ENCODE measurements around the gene RBFOX2. TPM values are rescaled to one million over a fixed set of nuclear protein-coding genes. Genes with fewer than 3 reads are reported as not detected.
A peak's percentile ranks its signal among the peaks of the same experiment; 100 is the strongest.
"Not testable (repeated sequence)": the region's sequence is repeated elsewhere in the genome, so short reads cannot be mapped to it uniquely, and the experiment has no call there.

RBFOX2 gene
- total RNA-seq, 1 experiment from 2014 or later, result 43.3 TPM

DNA sequence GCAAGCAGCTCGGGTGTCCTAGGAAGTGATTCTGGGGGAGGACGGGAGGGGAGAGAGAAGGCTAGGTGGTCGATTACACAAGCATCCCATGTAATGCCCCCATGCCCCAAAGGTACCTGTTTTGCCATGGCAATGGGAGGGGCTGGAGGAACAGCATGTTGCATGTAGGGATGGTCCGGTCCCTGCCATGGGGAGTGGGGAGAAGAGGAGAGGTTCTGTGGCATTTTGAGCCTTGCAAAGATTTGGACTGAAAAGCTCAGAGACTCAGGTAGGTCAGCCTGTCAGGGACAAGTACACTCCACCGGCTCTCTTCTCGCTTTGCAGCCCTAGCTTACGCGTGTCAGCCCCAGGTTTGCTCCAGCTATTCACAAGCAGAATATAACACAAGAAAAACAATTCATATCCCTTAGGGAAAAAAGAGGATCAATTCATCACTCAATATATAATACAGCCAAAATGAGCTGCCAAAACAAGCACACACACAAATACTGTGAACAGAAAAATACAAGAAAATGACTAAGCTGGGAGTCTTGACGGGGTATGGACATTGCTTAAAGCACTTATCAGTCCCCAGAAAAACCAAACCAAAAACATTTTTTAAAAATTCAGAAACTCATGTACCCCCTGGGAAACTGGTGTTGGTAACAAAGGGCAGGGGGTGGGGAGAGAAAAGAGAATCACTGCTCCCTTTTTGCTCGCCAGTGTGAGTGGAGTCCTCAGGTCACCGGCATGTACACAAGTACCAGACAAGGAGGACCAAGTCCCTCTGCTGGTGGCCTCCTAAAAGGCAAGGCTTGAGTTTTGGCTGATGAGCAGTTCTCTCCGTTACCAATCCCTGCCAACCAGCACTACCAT is 289.3 kb downstream of the RBFOX2 start:
- no peak for DNase-seq (ENCODE audit: low spot score)

DNA sequence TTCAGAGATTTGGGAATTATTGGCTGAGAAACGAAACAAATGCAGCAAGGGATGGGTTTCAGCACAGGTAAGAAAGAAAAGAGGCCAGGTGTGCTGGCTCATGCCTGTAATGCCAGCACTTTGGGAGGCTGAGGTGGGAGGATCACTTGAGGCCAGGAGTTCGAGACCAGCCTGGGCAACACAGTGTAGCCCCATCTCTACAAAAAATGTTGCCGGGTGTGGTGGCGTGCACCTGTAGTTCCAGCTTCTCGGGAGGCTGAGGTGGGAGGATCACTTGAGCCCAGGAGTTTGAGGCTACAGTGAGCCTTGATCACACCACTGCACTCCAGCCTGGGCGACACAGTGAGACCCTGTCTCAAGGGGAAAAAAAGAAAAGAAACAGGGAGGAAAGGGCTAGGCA is 290.7 kb downstream of the RBFOX2 start:
- DNase-seq (ENCODE audit: low spot score), result not testable (repeated sequence)

DNA sequence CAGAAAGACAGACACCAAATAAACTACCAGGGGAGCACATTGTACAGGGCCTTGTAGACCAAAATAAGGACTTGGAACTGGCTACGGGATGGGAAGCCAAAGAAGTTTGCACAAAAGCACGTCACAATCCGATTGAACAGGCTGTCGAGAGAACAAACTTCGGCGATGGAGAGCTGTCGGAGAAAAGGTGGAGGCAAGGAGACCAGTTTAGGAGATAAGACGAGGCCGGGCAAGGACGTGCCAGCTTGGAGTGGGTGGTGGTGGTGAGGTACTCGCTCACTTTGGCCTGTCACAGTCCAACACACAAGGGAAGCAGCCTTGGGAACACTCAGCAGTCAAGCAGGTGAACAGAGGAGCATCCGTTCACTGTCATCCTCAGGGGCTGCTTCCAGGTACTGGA is 291.9 kb downstream of the RBFOX2 start:
- DNase-seq (ENCODE audit: low spot score), result no peak

DNA sequence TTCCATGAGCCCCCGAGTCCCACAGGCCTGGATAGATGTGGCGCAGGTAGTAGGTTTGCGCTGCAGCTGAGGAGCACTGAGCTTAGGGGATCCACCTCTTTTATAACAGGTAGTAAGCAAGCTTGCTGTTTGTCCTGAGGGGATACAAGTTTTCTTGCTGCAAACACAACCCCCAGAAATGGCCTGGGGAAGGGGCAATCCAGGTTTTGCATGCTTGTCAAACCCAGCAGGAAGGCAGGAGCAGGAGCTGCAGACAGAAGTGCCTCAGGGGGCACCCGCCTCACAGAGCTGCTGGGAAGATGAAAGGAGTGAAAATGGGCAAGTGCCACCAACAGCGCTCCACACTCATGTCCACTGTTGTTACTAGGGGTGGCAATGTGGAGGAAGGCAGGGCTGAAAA is 292.5 kb downstream of the RBFOX2 start:
- no peak for DNase-seq (ENCODE audit: low spot score)

GRCh38 chr22:35735542-35735941 is 293.1 kb downstream of the RBFOX2 start:
- no peak for DNase-seq (ENCODE audit: low spot score)

- DNase-seq (ENCODE audit: low spot score), result no peak
Measured at GRCh38 chr22:35734517-35734827, 294.2 kb downstream of the RBFOX2 start.

GRCh38 chr22:35733791-35734516 is 294.7 kb downstream of the RBFOX2 start:
- no peak for DNase-seq (ENCODE audit: low spot score)

GRCh38 chr22:35733036-35733435 is 295.6 kb downstream of the RBFOX2 start:
- no peak for DNase-seq (ENCODE audit: low spot score)

GRCh38 chr22:35732116-35732515 is 296.5 kb downstream of the RBFOX2 start:
- DNase-seq (ENCODE audit: low spot score), result no peak

- DNase-seq (ENCODE audit: low spot score), result no peak
Measured at GRCh38 chr22:35731321-35731720, 297.3 kb downstream of the RBFOX2 start.

DNA sequence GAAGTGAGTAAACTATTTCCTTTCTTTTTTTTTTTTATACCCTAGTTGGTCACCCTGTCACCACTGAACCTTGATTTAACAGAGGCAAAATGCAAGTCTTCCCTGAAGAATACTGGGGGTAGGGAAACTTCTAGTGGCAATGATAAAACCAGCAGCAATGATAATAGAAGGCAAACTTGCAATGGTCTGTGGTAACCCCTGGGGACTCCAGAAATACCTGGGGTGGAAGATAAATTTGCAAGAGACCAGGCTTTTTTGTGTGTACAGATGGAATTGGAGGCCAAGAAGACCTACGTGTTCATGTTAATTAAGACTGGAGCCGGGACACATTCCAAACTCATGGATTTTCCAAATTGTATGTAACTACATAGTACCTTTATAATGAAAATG is 299.3 kb downstream of the RBFOX2 start:
- DNase-seq (ENCODE audit: low spot score), result no peak

- peak; percentile 61 for DNase-seq (ENCODE audit: low spot score)
Measured at GRCh38 chr22:35728639-35729308, 299.9 kb downstream of the RBFOX2 start.

DNA sequence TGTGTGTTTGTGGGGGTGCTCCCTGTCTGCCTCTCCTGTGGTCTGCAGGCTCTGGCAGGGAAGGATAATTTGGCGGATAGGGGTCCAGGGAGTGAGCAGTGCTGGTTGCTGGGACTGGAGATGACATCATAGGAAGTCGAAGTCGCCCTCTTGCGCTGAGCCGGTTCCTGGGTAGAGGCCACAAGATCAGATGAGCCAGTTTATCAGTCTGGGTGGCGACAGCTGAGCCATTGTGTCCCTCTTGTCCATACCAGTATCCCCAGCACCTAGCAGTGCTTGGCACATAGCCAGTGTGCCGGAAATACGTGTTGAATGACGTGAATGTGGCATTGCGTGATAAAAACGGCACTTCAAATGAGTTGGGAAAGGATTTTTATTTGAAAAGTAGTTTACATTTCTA is 301.2 kb downstream of the RBFOX2 start:
- DNase-seq (ENCODE audit: low spot score), result peak; percentile 14

DNA sequence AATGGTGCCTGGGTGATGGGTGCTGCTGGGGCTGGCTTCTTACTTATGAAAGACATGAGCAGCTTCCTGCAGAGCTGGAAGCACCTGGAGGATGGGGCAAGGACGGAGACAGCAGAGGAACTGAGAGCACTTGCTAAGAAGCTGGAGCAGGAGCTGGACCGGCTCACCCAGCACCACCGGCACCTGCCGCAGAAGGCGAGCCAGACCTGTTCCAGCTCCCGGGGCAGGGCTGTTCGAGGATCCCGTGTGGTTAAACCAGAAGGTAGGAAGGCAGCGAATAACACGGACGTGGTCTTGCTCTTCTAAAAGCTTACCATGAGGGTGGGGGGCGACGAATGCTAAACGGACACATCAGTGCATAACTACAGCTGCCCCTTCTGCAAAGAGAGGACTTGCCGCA is 301.7 kb downstream of the RBFOX2 start:
- no peak for DNase-seq (ENCODE audit: low spot score)

GRCh38 chr22:35726398-35726797 is 302.2 kb downstream of the RBFOX2 start:
- no peak for DNase-seq (ENCODE audit: low spot score)

DNA sequence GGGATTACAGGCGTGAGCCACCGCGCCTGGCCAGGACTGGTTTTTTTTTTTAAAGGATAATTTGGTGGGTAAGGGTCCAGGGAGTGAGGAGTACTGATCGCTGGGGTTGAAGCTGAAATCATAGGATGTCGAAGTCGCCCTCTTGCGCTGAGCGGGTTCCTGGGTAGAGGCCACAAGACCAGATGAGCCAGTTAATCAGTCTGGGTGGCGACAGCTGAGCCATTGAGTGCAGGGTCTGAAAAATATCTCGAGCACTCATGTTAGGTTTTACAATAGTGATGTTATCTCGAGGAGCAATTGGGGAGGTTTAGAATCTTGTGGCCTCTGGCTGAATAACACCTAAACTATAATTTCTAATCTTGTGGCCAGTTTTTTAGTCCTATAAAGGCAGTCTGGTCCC is 303.1 kb downstream of the RBFOX2 start:
- no peak for DNase-seq (ENCODE audit: low spot score)

GRCh38 chr22:35721960-35722359 is 306.7 kb downstream of the RBFOX2 start:
- DNase-seq (ENCODE audit: low spot score), result no peak

- DNase-seq (ENCODE audit: low spot score), result no peak
Measured at GRCh38 chr22:35719212-35719875, 309.3 kb downstream of the RBFOX2 start.

DNA sequence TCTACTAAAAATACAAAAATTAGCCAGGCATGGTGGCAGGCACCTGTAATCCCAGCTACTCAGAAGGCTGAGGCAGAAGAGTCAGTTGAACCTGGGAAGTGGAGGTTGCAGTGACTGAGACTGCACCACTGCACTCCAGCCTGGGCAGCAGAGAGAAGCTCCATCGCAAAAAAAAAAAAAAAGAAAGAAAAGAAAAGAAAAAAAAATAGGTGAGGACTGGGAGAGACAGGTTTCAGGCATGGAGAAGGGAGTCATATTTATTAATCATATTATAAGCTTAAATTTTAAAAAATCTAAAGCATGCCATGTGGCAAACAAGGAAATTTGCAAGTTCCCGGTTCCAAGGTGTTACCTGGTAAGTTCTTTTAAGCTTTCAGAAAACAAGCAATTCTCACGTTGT is 311.1 kb downstream of the RBFOX2 start, which contains the start of gene APOL5:
Gene APOL5, plus strand, starts transcription at position 301 of the 400 bp plus-strand sequence. Its CDS starts 0 bp downstream, at position 301.
- no peak for DNase-seq (ENCODE audit: low spot score)

GRCh38 chr22:35712672-35713071 is 316.0 kb downstream of the RBFOX2 start:
- DNase-seq (ENCODE audit: low spot score), result no peak

DNA sequence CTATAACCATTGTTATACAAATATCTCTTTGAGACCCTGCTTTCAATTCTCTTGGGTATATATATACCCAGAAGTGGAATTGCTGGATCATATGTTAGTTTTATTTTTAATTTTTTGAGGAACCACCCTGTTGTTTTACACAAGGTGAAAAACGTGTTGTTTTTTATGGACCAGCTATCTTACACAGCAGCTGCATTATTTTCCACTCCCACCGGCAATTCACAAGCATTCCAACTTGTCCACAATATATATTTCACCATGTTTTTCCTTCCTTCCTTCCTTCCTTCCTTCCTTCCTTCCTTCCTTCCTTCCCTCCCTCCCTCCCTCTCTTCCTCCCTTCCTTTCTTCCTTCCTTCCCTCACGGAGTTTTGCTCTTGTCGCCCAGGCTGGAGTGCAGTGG is 317.3 kb downstream of the RBFOX2 start:
- no peak for DNase-seq (ENCODE audit: low spot score)

DNA sequence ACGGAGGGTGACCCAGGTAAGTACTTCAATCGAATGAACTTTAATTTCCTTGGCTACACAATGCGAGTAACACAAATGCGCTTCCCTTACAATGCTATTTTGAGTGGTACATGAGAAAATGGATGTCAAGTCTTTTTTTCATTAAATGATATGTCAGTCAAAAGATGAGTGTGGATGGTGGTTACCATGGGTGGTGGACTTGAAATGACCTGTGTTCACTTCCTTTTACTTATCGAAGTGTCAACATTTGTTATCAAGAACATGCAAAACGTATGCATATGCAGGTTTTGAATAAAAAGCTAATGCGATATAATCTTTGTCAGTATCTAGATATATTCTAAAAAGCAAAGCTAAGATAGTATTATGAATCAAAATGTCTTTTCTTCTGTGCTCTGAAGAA is 319.7 kb downstream of the RBFOX2 start:
- DNase-seq (ENCODE audit: low spot score), result no peak

Measured in HT-29 (cell line).